ENCODE data around the gene BAG5. TPM values are rescaled to one million over a fixed set of nuclear protein-coding genes. Genes with fewer than 3 reads are reported as not detected.
A peak's percentile ranks its signal among the peaks of the same experiment; 100 is the strongest.

Gene BAG5
- total RNA-seq, 1 donor from 2014 or later = 23.5 TPM

DNA sequence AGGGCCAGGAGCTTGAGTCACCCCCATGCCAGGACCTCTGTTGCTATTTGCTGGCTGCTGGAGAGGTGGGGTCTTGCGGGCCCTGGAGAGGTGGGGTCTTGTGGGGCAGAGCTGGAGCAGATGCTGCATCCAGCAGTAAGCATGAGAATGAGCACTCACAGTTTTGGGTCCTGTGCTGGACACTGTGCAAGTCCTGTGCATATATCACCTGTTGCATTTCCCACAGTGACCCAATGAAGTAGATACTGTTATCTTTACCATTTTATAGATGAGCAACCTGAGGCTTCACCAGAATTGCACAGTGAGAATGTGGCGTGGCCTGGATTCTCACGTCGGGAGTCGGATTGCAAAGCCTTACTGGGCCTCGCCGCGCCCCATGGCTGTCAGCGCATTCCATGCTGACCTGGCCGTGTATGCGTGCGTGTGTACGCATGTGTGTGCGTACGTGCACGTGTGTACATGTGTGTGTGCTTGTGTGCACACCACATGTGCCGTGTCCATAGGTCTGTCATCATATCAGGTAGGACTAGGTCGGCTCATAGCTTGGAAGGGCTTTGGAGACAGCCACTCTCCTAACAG is 12.3 kb upstream of the BAG5 start:
- TF ChIP-seq, protein P1, sequence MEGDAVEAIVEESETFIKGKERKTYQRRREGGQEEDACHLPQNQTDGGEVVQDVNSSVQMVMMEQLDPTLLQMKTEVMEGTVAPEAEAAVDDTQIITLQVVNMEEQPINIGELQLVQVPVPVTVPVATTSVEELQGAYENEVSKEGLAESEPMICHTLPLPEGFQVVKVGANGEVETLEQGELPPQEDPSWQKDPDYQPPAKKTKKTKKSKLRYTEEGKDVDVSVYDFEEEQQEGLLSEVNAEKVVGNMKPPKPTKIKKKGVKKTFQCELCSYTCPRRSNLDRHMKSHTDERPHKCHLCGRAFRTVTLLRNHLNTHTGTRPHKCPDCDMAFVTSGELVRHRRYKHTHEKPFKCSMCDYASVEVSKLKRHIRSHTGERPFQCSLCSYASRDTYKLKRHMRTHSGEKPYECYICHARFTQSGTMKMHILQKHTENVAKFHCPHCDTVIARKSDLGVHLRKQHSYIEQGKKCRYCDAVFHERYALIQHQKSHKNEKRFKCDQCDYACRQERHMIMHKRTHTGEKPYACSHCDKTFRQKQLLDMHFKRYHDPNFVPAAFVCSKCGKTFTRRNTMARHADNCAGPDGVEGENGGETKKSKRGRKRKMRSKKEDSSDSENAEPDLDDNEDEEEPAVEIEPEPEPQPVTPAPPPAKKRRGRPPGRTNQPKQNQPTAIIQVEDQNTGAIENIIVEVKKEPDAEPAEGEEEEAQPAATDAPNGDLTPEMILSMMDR (IDR thresholded peaks at IDR 0.05; ENCODE audit: unreplicated experiment) = no peak
- H3K36me3 Mint-ChIP-seq (ENCODE audit: insufficient read depth) = peaks cover 16% of the 10 kb centered on the region
- H3K27me3 Mint-ChIP-seq = no peaks in the 10 kb centered on the region
- H3K4me1 Mint-ChIP-seq (ENCODE audit: low read depth) = no peaks in the 10 kb centered on the region
- H3K9me3 Mint-ChIP-seq (ENCODE audit: low read depth) = no peaks in the 10 kb centered on the region
- H3K4me3 Mint-ChIP-seq (ENCODE audit: low read depth) = no peak overlapping the region
- peak overlapping the region; percentile 32 for H3K27ac Mint-ChIP-seq
- DNase-seq (ENCODE audit: low spot score, unreplicated experiment) = no peak

DNA sequence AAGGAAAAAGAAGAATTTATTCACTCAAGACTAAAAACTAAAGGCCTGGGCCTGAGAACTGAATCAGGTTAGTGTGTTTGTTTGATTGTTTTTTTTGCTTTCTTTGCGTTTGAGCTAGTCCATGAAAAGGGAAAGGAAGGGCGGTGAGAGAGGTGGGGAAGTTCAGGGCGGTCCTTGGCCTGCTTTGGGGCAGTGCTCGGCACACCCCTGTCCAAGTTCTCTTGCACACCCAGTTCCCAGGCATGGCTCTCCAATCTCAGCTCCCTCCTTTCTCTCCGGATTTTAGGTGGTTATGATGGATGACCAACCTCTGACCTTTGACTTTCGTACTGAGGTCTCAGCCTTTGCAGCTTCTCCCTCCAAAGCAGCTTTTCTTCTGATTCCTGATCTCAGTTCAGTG is 11.6 kb upstream of the BAG5 start:
- Mint-ChIP-seq H3K36me3 (ENCODE audit: insufficient read depth) (peaks cover 16% of the 10 kb centered on the region), H3K9me3 (ENCODE audit: low read depth) (no peaks in the 10 kb centered on the region), H3K4me1 (ENCODE audit: low read depth) (peaks cover under 1% of the 10 kb centered on the region), H3K27ac (no peak overlapping the region), H3K27me3 (no peaks in the 10 kb centered on the region), H3K4me3 (ENCODE audit: low read depth) (no peak overlapping the region)
- DNase-seq (ENCODE audit: low spot score, unreplicated experiment) = no peak
- TF ChIP-seq, protein P1 (IDR thresholded peaks at IDR 0.05; ENCODE audit: unreplicated experiment) = no peak

DNA sequence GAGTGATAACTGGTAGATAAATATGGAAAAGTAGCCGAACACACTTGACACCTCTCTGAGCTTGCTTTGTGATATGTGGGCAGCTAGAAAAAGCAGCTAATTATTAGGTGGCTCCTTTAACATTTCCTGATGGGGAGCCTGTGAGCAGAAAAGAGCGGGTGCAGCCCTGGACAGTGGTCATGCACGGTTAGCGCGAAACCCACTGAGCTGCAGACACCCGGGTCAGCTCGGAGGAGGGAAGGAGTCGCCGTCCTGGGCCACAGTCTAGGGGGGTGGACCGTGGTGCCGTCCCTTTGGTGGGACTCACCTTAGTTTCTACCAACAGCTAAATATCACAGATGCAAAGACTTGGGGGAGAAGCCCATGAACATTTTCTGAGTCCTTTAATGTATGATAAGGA is 7.0 kb upstream of the BAG5 start:
- no peak for DNase-seq (ENCODE audit: low spot score, unreplicated experiment)
- Mint-ChIP-seq H3K4me1 (ENCODE audit: low read depth) (peaks cover 3% of the 10 kb centered on the region), H3K27me3 (no peaks in the 10 kb centered on the region), H3K4me3 (ENCODE audit: low read depth) (no peak overlapping the region), H3K36me3 (ENCODE audit: insufficient read depth) (peaks cover 6% of the 10 kb centered on the region), H3K9me3 (ENCODE audit: low read depth) (no peaks in the 10 kb centered on the region), H3K27ac (peak overlapping the region; percentile 65)
- TF ChIP-seq, protein P1 (IDR thresholded peaks at IDR 0.05; ENCODE audit: unreplicated experiment) = no peak

DNA sequence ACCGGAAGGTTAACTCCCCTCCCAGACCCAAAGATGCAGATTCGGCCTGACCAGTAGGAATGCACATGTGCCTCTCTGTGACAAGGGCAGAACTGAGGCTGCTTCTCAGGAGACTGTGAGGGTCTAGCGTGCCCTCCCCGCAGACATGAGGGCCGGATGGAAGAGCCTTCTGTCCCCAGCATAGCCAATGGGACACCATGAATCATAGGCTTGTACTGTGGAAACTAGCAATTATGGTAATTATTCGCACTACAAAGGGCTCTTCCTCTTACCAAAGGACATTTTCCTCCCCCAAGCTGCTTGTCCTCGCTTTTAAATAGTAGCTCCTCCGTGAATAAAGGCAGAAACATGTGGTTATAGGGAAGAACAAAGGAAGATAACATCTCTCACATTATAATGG is 6.5 kb upstream of the BAG5 start:
- Mint-ChIP-seq H3K4me1 (ENCODE audit: low read depth) (peaks cover 6% of the 10 kb centered on the region), H3K9me3 (ENCODE audit: low read depth) (no peaks in the 10 kb centered on the region), H3K27me3 (no peaks in the 10 kb centered on the region), H3K4me3 (ENCODE audit: low read depth) (no peak overlapping the region), H3K27ac (peak overlapping the region; percentile 65), H3K36me3 (ENCODE audit: insufficient read depth) (peaks cover 5% of the 10 kb centered on the region)
- TF ChIP-seq, protein P1 (IDR thresholded peaks at IDR 0.05; ENCODE audit: unreplicated experiment) = no peak
- no peak for DNase-seq (ENCODE audit: low spot score, unreplicated experiment)

DNA sequence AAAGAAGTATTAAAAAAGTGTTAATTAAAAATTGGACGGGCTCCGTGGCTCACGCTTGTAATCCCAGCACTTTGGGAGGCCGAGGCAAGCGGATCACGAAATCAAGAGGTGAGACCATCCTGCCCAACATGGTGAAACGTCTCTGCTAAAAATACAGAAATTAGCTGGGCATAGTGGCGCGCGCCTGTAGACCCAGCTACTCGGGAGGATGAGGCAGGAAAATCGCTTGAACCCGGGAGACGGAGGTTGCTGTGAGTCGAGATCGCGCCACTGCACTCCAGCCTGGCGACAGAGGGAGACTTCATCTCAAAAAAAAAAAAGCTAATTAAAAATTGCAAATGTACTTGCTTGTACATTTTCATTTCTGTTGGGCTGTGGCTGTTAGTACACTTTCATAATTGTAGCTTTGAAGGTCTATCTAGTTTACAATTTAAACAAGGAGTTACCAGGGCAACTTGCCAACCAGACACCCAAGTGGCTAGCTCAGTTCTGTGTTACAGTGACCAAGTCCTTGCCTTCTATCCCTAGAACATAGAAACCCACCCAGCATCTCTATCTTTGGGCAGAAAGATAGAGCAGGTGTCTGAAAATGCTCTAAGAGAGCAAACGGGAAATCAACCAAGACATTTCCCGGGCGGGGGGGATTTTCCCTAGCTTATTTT is 1.5 kb upstream of the BAG5 start:
- Mint-ChIP-seq H3K4me3 (ENCODE audit: low read depth) (peak overlapping the region; percentile 93), H3K9me3 (ENCODE audit: low read depth) (no peaks in the 10 kb centered on the region), H3K27me3 (no peaks in the 10 kb centered on the region), H3K4me1 (ENCODE audit: low read depth) (peaks cover 24% of the 10 kb centered on the region), H3K36me3 (ENCODE audit: insufficient read depth) (peaks cover 10% of the 10 kb centered on the region), H3K27ac (no peak overlapping the region)
- DNase-seq (ENCODE audit: low spot score, unreplicated experiment) = no peak
- TF ChIP-seq, protein P1 (IDR thresholded peaks at IDR 0.05; ENCODE audit: unreplicated experiment) = no peak

Data from progenitor cell of endocrine pancreas (in vitro differentiated cells).